Cardiac atrium fibroblast (primary cell): ENCODE data around the gene SART3. TPM values are rescaled to one million over a fixed set of nuclear protein-coding genes. Genes with fewer than 3 reads are reported as not detected.

Source experiments
- total RNA-seq: library from RNA; depleted of rRNA; stranded (reverse); fragments of >200 nt; gene quantifications from 2 replicates; pipeline ENCODE4 v1.2.3, GENCODE V29; 2015

The SART3 gene
- 24.4 and 28.0 TPM in 2 replicates for total RNA-seq

GRCh38 chr12:108560752-108561719, at the start of gene SART3:
Gene SART3, minus strand, starts transcription at chr12:108561173. Its CDS starts 19 bp downstream, at chr12:108561154.

GRCh38 chr12:108597559-108598471, 36.8 kb upstream of the SART3 start, which contains the start of gene TMEM119:
Gene TMEM119, minus strand, starts transcription at chr12:108598084. Its CDS starts 5,701 bp downstream, at chr12:108592383.

GRCh38 chr12:108562348-108563135, 1.6 kb upstream of the SART3 start, which contains the start of gene ISCU:
Gene ISCU, plus strand, starts transcription at chr12:108562596. Its CDS starts 27 bp downstream, at chr12:108562623.

GRCh38 chr12:108514973-108515814, 45.8 kb downstream of the SART3 start, which contains the start of gene FICD:
Gene FICD, plus strand, starts transcription at chr12:108515277. Its CDS starts 1,696 bp downstream, at chr12:108516973.

Other genes starting within 250 kb of the SART3 start
- gene CMKLR1, start 221.9 kb downstream of the SART3 start, total RNA-seq: 0.18 and 0.32 TPM in 2 replicates
- gene FICD, start 45.9 kb downstream of the SART3 start, total RNA-seq: 7.9 and 8.3 TPM in 2 replicates
- gene ISCU, start 1.4 kb upstream of the SART3 start, total RNA-seq: 67.9 and 71.3 TPM in 2 replicates
- gene TMEM119, start 36.9 kb upstream of the SART3 start, total RNA-seq: 1.3 TPM in 1 of 2 replicates, not detected in the other
- gene SELPLG, start 72.7 kb upstream of the SART3 start, total RNA-seq: 0.72 and 0.97 TPM in 2 replicates
- 67.3 and 85.9 TPM in 2 replicates for gene CORO1C, start 170.3 kb upstream of the SART3 start, total RNA-seq